NCI-H1436 (cell line): Measurements from ENCODE around the gene TRIM69.
"Not testable (repeated sequence)": the region's sequence is repeated elsewhere in the genome, so short reads cannot be mapped to it uniquely, and the experiment has no call there.

Source experiments
- DNase-seq: peaks from one replicate; lab custom pipeline; 2025; lab: John Stamatoyannopoulos, UW

The TRIM69 gene, protein sequence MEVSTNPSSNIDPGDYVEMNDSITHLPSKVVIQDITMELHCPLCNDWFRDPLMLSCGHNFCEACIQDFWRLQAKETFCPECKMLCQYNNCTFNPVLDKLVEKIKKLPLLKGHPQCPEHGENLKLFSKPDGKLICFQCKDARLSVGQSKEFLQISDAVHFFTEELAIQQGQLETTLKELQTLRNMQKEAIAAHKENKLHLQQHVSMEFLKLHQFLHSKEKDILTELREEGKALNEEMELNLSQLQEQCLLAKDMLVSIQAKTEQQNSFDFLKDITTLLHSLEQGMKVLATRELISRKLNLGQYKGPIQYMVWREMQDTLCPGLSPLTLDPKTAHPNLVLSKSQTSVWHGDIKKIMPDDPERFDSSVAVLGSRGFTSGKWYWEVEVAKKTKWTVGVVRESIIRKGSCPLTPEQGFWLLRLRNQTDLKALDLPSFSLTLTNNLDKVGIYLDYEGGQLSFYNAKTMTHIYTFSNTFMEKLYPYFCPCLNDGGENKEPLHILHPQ

DNA sequence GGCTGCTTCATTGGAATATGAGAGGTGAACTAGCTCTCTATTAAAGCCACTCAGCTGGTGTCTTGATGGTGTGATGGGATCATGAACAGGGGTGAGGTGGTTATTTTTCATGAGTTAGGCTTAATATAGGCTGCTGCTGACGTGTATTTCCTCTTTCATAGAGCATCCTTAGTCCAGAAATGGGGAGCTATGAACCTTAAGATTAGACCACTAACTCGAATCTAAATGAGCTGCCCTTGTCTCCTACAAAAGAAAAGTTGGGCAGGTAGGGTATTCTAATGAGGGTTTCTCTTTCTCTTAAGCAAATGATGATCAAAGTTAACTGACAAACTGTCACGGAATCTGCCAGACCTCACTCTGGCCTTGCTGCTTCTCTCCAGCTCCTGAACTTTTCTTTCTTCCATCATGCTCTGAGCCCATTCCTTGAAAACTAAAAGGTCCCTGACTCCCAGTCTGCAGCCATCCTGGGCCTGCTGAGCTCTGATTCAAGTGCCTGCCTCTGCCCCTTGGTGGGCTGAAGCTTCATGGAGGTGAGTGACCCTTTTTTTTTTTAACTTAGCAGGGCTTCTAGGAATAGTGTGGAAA is at the start of gene TRIM69:
TRIM69 (plus strand) TSS at position 348 of the 585 bp plus-strand sequence; CDS start at position 525, 177 bp downstream.
- no peak for DNase-seq

DNA sequence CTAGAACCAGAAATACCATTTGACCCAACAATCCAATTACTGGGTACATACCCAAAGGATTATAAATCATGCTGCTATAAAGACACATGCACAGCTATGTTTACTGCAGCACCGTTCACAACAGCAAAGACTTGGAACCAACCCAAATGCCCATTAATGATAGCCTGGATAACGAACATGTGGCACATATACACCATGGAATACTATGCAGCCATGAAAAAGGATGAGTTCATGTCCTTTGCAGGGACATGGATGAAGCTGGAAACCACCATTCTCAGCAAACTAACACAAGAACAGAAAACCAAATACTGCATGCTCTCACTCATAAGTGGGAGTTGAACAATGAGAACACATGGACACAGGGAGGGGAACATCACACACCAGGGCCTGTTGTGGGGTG is 47.0 kb upstream of the TRIM69 start:
- not testable (repeated sequence) for DNase-seq

DNA sequence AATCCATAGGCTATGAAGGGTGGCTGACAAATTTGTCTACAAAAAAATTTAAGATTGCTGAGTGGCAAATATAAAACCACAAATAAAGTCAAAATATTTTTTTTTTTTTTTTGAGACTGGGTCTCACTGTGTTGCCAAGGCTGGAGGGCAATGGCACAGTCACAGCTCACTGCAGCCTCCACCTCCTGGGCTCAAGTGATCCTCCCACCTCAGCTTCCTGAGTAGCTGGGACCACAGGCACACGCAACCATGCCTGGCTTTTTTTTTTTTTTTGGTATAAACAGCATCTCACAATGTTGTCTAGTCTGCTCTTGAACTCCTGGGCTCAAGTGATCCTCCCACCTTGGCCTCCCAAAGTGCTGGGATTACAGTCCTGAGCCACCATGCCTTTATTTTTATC is 46.1 kb upstream of the TRIM69 start:
- DNase-seq: not testable (repeated sequence)

DNA sequence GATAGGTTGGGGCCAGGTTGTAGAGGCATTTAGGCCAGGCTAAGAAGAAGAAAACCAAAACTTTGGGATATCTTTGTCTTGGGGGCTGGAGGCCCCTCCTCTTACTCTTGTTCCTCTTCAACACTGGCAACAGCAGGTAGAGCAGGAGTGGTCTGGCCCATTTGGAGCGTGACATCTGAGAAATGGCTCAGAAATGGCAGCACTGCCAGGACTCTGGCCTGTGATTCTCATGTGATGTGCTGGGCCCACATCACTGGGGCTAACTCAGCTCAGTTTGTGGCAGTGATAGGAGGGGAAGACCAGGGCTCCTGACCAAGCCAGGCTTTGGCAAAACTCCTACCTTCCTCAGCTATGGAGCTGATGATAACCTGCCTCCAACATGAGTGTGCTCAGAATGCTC is 43.7 kb upstream of the TRIM69 start:
- no peak for DNase-seq

DNA sequence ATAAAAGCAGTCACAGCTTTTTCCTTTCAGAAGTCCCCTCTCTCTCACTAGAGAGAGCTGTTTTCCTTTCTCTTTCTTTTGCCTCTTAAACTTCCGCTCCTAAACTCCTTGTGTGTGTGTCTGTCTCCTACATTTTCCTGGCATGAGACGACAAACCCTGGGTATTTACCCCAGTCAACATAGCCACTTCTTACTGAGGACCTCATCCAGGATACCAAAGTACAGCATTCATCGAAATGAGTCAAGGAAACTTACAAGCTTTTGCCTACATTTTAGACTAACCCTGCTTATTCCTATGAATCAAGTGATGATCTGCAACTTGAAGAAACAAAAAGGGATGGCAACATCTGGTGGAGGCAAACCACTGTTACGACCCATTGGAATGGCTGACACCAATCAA is 41.9 kb upstream of the TRIM69 start:
- no peak for DNase-seq

DNA sequence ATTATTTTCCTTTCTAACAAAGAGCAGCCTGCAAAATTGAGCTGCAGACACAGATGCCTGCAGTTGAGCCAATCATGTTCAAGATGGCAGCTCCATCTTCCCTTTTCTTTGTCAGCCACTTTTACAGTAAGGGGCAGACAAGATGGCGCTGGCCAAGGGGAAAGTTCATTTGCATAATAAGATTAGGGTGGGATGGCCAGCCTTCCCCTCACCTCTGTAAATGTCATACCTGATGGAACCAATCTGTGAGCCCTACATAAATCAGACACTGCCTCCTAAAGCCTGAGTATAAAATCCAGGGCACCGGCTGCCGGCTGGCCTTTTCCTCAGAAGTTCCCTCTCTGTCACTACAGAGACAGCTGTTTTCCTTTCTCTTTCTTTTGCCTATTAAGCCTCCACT is 41.0 kb upstream of the TRIM69 start:
- no peak for DNase-seq

DNA sequence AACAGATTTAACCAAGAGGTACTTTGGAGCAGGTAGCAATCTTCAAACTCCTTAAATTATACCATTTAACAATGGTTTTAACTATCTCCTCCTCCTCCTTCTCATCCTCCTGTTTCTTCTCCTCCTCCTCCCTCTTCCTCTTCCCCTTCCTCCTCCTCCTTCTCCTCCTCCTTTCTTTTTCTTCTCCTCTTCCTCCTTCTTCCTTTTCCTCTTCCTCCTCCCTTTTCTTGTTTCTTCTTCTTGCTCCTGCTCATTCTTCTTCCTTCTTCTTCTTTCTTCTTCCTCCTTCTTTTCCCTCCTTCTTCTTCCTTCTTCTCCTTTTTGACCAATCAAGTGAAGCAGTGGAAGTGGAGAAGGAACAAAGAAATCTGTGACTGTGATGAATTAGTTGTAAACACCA is 39.3 kb upstream of the TRIM69 start:
- DNase-seq: no peak

DNA sequence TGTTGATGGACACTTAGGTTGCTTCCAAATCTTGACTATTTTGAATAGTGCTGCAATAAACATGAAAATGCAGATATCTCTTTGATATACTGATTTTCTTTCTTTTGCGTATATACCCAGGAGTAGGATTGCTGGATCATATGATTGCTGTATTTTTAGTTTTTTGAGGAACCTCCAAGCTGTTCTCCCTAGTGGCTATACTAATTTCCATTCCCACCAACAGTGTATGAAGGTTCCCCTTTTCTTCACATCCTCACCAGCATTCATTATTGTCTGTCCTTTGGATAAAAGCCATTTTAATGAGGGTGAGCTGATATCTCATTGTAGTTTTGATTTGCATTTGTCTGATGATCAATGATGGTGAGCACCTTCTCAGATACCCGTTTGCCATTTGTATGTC is 37.7 kb upstream of the TRIM69 start:
- no peak for DNase-seq

DNA sequence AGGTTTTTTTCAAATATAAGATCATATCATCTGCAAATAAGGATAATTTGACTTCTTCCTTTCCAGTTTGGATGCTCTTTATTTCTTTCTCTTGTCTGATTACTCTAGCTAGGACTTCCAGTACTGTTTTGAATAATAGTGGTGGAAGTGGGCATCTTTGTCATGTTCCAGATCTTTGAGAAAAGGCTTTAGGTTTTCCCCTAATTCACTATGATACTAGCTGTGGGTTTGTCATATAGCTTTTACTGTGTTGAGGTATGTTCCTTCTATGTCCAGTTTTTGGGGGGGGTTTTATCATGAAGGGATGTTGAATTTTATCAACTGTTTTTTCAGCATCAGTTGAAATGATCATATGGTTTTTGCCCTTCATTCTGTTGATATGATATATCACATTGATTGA is 35.7 kb upstream of the TRIM69 start:
- not testable (repeated sequence) for DNase-seq

DNA sequence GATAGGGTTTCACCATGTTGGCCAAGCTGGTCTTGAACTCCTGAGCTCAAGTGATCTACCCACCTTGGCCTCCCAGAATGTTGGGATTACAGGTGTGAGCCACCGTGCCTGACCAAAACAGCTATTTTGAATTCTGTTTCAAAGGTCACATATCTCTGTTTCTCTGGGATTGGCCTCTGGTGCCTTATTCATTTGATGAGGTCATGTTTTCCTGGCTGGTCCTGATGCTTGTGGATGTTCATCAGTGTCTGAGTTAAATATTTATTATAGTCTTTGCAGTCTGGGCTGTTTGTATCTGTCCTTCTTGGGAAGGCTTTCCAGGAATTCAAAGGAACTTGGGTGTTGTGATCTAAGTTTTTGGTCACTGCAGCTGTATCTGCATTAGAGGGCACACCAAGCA is 30.3 kb upstream of the TRIM69 start:
- no peak for DNase-seq

DNA sequence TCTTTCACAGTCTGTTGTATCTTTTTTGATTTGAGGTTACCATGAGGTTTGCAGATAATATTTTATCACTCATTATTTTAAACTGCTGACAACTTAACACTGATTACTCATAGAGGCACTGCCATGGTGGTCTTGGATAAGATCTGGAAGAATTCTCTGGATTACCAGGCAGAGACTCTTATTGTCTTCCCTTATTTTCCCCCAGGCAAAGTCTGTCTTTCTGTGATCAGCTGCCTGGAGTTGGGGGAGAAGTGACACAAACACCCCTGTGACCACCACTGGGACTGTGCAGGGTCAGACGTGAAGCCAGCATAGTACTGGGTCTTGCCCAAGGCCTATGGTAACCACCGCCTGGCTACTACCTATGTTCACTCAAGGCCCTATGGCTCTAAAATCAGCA is 29.9 kb upstream of the TRIM69 start:
- no peak for DNase-seq

DNA sequence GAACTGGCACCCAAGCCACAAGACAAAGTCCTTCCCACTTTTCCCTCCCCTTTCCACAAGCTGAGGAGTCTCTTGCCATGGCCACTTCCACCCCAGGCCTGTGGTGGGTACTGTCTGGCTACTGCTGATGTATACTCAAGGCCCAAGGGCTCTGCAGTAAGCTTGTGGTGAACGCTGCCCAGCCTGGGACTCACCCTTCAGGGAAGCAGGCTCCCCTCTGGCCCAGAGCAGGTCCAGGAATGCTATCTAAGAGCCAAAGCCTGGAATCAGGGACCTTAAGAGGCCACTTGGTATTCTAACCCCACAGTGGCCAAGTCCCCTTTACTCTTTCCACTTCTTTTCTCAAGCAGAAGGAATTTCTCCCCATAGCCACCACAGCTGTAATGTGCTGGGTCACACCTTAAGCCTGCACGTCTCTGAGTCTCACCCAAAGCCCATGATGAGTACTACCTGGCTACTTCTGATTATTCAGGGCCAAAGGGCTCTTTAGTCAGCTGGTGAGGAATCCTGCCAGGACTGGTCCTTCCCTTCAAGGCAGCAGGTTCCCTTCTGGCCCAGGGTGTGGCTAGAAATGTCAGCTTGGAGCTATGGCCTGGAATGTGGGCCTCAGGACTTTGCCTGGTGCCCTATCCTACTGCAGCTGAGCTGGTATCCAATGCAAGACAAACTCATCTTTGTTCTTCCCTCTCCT is 29.2 kb upstream of the TRIM69 start:
- no peak for DNase-seq

DNA sequence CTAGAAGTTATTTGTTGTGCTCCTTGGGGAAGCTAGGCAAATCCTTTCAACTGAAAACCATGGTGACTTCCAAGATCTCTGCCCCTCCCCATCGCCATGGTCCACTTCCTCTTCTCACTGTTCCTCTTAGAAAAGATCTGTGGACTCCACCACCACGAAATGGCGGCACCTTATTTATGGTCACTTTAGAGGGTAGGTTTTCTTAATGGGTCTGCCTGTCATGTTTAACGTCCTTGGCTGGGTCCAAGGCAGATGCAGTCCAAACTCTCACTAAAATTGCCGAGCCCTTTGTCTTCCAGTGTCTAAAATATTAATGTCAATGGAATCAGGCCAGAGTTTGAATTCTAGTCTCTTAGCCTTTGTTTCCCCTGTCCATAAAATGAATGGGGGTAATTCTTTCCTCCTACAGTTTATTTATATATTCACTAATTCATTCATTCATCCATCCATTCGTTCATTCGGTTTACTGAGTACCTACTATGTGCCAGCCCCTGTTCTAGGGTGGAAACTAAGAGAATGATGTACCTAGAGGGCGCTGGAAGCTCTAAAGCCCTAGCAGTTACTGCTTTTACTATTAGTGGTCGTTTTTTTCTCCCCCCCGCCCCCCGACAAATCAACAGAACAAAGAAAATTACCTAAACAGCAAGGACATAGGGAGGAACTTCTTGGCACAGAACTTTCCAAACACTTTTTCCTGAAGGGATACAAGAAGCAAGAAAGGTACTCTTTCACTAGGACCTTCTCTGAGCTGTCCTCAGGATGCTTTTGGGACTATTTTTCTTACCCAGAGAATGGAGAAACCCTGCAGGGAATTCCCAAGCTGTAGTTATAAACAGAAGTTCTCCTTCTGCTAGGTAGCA is 25.9 kb upstream of the TRIM69 start:
- DNase-seq: peak; percentile 9

DNA sequence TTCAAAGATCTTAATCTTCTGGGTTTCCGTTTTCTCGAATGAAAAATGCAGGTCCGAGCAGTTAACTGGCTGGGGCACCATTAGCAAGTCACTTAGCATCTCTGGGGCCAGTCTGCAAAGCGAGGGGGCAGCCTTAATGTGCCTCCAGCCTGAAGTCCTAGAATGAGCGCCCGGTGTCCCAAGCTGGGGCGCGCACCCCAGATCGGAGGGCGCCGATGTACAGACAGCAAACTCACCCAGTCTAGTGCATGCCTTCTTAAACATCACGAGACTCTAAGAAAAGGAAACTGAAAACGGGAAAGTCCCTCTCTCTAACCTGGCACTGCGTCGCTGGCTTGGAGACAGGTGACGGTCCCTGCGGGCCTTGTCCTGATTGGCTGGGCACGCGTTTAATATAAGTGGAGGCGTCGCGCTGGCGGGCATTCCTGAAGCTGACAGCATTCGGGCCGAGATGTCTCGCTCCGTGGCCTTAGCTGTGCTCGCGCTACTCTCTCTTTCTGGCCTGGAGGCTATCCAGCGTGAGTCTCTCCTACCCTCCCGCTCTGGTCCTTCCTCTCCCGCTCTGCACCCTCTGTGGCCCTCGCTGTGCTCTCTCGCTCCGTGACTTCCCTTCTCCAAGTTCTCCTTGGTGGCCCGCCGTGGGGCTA is 25.1 kb upstream of the TRIM69 start, which contains the start of the genes B2M and PATL2:
B2M (plus strand) TSS at position 422 of the 647 bp plus-strand sequence; CDS start at position 452, 30 bp downstream.
PATL2 (minus strand) TSS at position 228 of the 647 bp plus-strand sequence. CDS start 34,833 bp downstream, outside the sequence.
- peak; percentile 94 for DNase-seq

DNA sequence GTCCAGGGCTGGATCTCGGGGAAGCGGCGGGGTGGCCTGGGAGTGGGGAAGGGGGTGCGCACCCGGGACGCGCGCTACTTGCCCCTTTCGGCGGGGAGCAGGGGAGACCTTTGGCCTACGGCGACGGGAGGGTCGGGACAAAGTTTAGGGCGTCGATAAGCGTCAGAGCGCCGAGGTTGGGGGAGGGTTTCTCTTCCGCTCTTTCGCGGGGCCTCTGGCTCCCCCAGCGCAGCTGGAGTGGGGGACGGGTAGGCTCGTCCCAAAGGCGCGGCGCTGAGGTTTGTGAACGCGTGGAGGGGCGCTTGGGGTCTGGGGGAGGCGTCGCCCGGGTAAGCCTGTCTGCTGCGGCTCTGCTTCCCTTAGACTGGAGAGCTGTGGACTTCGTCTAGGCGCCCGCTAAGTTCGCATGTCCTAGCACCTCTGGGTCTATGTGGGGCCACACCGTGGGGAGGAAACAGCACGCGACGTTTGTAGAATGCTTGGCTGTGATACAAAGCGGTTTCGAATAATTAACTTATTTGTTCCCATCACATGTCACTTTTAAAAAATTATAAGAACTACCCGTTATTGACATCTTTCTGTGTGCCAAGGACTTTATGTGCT is 24.5 kb upstream of the TRIM69 start:
- no peak for DNase-seq

DNA sequence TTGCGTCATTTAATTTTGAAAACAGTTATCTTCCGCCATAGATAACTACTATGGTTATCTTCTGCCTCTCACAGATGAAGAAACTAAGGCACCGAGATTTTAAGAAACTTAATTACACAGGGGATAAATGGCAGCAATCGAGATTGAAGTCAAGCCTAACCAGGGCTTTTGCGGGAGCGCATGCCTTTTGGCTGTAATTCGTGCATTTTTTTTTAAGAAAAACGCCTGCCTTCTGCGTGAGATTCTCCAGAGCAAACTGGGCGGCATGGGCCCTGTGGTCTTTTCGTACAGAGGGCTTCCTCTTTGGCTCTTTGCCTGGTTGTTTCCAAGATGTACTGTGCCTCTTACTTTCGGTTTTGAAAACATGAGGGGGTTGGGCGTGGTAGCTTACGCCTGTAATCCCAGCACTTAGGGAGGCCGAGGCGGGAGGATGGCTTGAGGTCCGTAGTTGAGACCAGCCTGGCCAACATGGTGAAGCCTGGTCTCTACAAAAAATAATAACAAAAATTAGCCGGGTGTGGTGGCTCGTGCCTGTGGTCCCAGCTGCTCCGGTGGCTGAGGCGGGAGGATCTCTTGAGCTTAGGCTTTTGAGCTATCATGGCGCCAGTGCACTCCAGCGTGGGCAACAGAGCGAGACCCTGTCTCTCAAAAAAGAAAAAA is 23.9 kb upstream of the TRIM69 start:
- DNase-seq: peak; percentile 46

DNA sequence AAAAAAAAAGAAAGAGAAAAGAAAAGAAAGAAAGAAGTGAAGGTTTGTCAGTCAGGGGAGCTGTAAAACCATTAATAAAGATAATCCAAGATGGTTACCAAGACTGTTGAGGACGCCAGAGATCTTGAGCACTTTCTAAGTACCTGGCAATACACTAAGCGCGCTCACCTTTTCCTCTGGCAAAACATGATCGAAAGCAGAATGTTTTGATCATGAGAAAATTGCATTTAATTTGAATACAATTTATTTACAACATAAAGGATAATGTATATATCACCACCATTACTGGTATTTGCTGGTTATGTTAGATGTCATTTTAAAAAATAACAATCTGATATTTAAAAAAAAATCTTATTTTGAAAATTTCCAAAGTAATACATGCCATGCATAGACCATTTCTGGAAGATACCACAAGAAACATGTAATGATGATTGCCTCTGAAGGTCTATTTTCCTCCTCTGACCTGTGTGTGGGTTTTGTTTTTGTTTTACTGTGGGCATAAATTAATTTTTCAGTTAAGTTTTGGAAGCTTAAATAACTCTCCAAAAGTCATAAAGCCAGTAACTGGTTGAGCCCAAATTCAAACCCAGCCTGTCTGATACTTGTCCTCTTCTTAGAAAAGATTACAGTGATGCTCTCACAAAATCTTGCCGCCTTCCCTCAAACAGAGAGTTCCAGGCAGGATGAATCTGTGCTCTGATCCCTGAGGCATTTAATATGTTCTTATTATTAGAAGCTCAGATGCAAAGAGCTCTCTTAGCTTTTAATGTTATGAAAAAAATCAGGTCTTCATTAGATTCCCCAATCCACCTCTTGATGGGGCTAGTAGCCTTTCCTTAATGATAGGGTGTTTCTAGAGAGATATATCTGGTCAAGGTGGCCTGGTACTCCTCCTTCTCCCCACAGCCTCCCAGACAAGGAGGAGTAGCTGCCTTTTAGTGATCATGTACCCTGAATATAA is 23.0 kb upstream of the TRIM69 start:
- peak; percentile 3 for DNase-seq

DNA sequence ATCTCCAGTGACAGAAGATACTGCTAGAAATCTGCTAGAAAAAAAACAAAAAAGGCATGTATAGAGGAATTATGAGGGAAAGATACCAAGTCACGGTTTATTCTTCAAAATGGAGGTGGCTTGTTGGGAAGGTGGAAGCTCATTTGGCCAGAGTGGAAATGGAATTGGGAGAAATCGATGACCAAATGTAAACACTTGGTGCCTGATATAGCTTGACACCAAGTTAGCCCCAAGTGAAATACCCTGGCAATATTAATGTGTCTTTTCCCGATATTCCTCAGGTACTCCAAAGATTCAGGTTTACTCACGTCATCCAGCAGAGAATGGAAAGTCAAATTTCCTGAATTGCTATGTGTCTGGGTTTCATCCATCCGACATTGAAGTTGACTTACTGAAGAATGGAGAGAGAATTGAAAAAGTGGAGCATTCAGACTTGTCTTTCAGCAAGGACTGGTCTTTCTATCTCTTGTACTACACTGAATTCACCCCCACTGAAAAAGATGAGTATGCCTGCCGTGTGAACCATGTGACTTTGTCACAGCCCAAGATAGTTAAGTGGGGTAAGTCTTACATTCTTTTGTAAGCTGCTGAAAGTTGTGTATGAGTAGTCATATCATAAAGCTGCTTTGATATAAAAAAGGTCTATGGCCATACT is 21.1 kb upstream of the TRIM69 start:
- DNase-seq: no peak
